ENCODE measurements around the gene ANKDD1A.

GRCh38 chr15:64951777-64952418, 40.2 kb downstream of the ANKDD1A start:
- no peak for TF ChIP-seq POLR2AphosphoS5 (IDR thresholded peaks at IDR 0.05)
- TF ChIP-seq CTCF (IDR thresholded peaks at IDR 0.05), result no peak
- TF ChIP-seq POLR2A (IDR thresholded peaks at IDR 0.05), result no peak
